Nephron progenitor cell (in vitro differentiated cells): ENCODE results near the gene NCAM1.

Experiments
- DNase-seq: peaks from one replicate; pipeline ENCODE4 v3.0.0; 2021
- H3K27ac Mint-ChIP-seq: 2 replicates; pipeline ENCODE4 v1.8.0; 2021; ENCODE audit warnings: mild to moderate bottlenecking, moderate library complexity, mixed read lengths
- H3K27me3 Mint-ChIP-seq: 2 replicates; pipeline ENCODE4 v1.8.0; 2021; ENCODE audit warnings: mild to moderate bottlenecking, low read depth, mixed read lengths; ENCODE audit not compliant: poor library complexity
- H3K36me3 Mint-ChIP-seq: 2 replicates; pipeline ENCODE4 v1.8.0; 2021; ENCODE audit warnings: low read depth, mixed read lengths
- H3K4me1 Mint-ChIP-seq: 2 replicates; pipeline ENCODE4 v1.8.0; 2021; ENCODE audit warnings: mixed read lengths
- H3K4me3 Mint-ChIP-seq: 2 replicates; pipeline ENCODE4 v1.8.0; 2021; ENCODE audit warnings: mild to moderate bottlenecking, moderate library complexity, mixed read lengths
- H3K9me3 Mint-ChIP-seq: 2 replicates; pipeline ENCODE4 v1.8.0; 2021; ENCODE audit warnings: mild to moderate bottlenecking, moderate library complexity, mixed read lengths
- CTCF ChIP-seq: fragments of 200-600 bp; sonication (generic); IDR thresholded peaks from 2 replicates; pipeline ENCODE4 v1.5.0; 2021; ENCODE audit warnings: antibody characterized with exemption

Gene NCAM1

GRCh38 chr11:113113801-113114704 is 152.8 kb downstream of the NCAM1 start:
- no peak overlapping the region for H3K27ac Mint-ChIP-seq
- peaks cover 2% of the 10 kb centered on the region for H3K27me3 Mint-ChIP-seq
- H3K4me1 Mint-ChIP-seq = peaks cover 32% of the 10 kb centered on the region
- no peaks in the 10 kb centered on the region for H3K36me3 Mint-ChIP-seq
- peak; percentile 51 for DNase-seq
- peak; percentile 69 for TF ChIP-seq CTCF
- no peak overlapping the region for H3K4me3 Mint-ChIP-seq
- no peaks in the 10 kb centered on the region for H3K9me3 Mint-ChIP-seq

- H3K27ac Mint-ChIP-seq = no peak overlapping the region
- no peak overlapping the region for H3K4me3 Mint-ChIP-seq
- no peaks in the 10 kb centered on the region for H3K36me3 Mint-ChIP-seq
- peak; percentile 11 for TF ChIP-seq CTCF
- DNase-seq = no peak
- H3K9me3 Mint-ChIP-seq = no peaks in the 10 kb centered on the region
- peaks cover 2% of the 10 kb centered on the region for H3K27me3 Mint-ChIP-seq
- H3K4me1 Mint-ChIP-seq = peaks cover 38% of the 10 kb centered on the region
Measured at GRCh38 chr11:113114705-113115027, 153.4 kb downstream of the NCAM1 start.

GRCh38 chr11:113118104-113118503 is 156.9 kb downstream of the NCAM1 start:
- Mint-ChIP-seq H3K4me1 (peaks cover 52% of the 10 kb centered on the region), H3K4me3 (no peak overlapping the region), H3K36me3 (peaks cover 4% of the 10 kb centered on the region), H3K9me3 (no peaks in the 10 kb centered on the region), H3K27ac (no peak overlapping the region), H3K27me3 (peaks cover 3% of the 10 kb centered on the region)
- no peak for DNase-seq
- no peak for TF ChIP-seq CTCF

- no peak overlapping the region for H3K4me3 Mint-ChIP-seq
- peaks cover 7% of the 10 kb centered on the region for H3K27me3 Mint-ChIP-seq
- H3K36me3 Mint-ChIP-seq = peaks cover 4% of the 10 kb centered on the region
- DNase-seq = no peak
- TF ChIP-seq CTCF = no peak
- H3K27ac Mint-ChIP-seq = peak overlapping the region; percentile 90
- H3K9me3 Mint-ChIP-seq = no peaks in the 10 kb centered on the region
- peaks cover 47% of the 10 kb centered on the region for H3K4me1 Mint-ChIP-seq
Measured at GRCh38 chr11:113119074-113119473, 157.9 kb downstream of the NCAM1 start.

GRCh38 chr11:113119966-113120736 is 158.9 kb downstream of the NCAM1 start:
- Mint-ChIP-seq H3K4me3 (no peak overlapping the region), H3K36me3 (peaks cover 4% of the 10 kb centered on the region), H3K4me1 (peaks cover 38% of the 10 kb centered on the region), H3K27me3 (peaks cover 7% of the 10 kb centered on the region), H3K27ac (peak overlapping the region; percentile 13), H3K9me3 (no peaks in the 10 kb centered on the region)
- DNase-seq = no peak
- TF ChIP-seq CTCF = no peak
